ENCODE measurements around the gene ADAMTS20.

Gene ADAMTS20

DNA sequence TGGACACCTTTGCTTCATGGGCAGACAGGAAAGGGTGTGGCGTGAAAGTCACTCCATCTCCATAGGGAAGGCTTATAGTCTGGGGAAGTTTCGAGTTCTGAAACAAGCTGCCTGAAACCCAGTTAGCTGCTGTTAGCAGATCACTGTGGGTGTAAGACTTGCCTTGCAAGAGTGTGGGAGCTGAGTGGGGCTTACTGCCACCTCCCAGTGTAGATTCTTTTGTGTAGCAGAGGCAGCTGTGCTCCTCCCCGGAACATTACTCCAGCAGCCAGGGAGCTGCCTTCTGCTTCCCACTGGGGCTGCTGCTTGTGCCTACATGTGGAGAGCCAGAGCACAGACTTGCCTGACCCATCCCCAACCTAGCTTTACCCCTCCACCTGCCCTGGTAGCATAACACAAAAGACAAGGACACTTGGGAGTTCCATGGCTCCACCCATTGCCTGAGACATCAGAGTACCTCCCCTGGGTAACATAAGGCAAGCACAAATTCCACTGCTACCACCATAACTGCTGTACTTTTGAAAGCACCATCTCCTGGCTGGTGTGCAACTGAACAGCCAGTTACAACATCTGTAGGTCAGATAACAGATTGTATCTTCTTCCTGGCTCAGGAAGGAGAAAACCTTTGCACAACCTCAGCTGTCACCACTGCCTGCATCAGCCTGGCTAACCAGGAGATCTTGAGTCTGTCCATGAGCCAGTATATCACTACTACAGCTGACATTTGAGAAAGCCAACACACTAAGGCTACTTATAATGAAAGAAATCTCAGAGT, 69.5 kb downstream of the ADAMTS20 start:
- DNase-seq (ENCODE audit: low read depth), result no peak

DNA sequence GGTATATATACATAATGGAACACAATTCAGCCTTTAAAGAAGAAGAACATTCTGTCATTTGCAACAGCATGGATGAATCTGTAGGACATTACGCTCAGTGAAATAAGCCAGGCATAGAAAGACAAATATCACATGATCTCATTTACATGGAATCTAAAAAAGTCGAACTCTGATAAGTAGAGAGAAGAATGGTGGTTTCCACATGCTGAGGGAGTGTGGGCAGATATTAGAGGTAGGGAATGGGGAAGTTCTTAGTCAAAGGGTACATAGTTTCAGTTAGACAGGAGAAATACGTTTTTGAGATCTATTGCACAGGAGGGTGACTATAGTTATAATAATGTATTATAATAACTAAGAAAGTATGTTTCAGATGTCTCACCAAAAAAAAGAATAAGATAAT, 71.4 kb downstream of the ADAMTS20 start:
- DNase-seq (ENCODE audit: low read depth), result no peak

DNA sequence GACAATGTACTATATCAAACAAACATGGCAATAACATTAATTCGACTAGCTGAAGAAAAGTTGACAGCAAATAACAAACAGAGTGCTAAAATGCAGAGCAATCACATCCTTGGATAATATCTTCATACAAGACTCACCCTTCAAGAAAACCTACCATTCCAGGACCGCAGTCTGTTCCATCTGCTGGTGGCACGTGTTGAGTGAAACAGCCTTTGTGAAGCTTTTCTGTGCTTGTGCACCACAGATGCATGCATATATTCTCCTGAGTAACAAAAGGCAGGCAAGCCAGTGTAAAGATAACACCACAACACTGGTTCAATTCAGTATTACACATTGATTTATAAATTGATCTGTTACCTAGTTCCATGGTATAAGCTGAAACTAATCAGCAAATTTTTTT, 89.3 kb downstream of the ADAMTS20 start:
- DNase-seq (ENCODE audit: low read depth), result no peak

DNA sequence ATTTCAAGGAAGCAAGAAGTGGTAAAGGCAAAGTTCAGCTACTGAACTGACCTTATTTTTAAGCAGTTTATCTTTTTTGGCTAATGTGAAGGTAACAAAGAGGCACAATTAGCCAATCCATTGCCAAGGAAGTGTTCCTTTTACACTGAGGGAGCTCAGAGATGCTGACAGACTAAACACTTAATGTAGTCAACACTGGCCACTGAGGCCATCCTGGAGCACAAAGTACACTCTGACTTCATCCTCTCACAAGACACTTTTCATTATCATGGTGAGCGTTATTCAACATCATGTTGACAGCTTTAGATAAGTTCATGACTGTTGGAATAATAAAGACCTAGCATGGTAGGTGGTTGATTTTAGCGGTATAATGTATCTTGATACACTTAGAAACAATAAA, 89.9 kb downstream of the ADAMTS20 start:
- no peak for DNase-seq (ENCODE audit: low read depth)

DNA sequence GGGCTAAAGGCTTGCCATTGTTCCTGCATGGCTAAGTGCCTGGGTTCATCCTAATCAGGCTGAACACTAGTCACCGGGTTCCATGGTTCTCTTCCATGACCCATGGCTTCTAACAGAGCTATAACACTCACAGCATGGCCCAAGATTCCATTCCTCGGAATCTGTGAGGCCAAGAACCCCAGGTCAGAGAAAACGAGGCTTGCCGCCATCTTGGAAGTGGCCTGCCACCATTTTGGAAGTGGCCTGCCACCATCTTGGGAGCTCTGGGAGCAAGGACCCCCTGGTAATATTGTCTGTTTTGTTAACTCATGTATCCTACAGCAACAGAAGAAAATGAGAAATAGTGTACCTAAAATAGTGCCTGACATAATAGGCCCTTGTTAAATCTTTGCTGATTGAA, 92.7 kb downstream of the ADAMTS20 start:
- no peak for DNase-seq (ENCODE audit: low read depth)

DNA sequence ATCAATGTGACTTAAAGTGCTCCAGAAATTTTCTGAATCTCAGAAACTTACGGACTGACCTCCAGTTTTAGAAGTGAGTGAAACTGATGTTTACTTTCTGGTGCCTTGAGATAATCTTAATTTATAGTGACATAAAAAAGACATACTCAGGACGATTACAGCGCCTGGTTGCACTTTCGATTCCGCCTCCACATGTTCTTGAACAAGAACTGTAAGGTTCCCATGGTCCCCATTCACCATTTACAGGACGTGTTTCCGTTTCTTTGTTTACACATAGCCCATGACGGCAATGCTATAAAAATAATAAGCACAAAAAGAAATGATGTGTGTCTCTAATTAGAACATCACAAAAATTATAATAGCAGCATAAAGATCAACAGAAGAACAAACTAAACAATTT, 98.2 kb downstream of the ADAMTS20 start:
- DNase-seq (ENCODE audit: low read depth), result no peak

DNA sequence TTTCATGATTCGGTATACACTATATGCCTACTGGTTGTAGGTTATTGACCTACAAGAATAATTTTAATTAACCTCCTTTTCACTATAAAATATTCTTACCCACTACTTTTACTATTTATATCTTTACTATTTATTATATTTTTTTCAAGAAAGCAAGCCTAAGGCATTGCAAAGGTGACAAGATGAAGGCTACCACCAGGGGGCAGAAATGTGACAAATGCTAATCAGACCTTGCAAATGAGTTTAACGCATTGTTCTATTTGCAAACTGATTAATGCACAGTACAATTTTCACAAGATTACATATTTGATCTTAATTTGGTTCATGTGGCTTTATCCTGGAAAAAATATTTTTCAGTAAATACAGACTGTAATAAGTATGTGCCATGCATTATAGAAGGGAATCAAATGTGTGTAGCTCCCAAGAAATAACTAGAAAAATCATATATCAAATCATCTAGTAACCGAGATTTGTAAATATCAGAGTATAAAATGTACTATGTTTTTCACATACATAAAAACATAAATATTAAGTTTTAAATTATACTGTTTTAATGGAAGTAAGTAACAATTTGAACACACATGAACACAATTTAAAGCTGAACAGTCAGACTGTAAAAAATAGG, 107.0 kb downstream of the ADAMTS20 start:
- no peak for DNase-seq (ENCODE audit: low read depth)

DNA sequence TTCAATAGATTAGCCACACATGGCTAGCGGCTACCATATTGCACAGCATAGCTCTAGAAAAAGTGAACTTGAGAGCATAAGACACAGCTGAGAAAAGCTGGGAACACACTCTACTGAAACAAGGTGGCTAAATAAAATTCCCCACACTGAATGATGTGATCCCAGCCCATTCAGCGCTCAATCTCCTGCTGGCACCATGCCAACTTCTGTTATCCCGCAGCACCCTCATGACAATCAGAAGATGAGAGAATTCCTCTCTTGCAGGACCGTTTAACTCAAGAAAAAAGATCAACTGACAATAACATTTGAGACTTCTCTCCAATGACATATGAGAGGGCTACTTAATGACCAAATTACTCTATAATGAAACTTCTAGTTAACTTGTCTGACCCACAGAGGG, 115.4 kb downstream of the ADAMTS20 start:
- no peak for DNase-seq (ENCODE audit: low read depth)

DNA sequence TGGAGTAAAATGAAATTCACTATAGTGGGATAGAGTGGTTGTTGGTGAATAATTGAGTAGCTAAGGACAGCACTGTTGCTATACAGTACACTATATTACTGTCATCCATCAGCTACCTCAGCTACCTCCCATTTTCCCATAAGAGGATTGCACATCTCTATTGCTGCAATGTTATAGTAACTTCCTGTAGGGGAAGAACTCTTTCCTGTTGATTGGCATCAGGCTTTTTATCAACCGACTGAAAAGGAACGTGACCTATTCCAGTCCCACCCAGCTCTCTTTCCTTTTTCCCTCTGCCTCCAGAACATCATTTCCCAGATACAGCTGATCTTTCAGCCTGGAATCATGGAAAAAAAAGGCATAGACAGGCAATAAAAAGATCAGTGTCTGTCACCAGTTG, 117.4 kb downstream of the ADAMTS20 start:
- DNase-seq (ENCODE audit: low read depth), result no peak

DNA sequence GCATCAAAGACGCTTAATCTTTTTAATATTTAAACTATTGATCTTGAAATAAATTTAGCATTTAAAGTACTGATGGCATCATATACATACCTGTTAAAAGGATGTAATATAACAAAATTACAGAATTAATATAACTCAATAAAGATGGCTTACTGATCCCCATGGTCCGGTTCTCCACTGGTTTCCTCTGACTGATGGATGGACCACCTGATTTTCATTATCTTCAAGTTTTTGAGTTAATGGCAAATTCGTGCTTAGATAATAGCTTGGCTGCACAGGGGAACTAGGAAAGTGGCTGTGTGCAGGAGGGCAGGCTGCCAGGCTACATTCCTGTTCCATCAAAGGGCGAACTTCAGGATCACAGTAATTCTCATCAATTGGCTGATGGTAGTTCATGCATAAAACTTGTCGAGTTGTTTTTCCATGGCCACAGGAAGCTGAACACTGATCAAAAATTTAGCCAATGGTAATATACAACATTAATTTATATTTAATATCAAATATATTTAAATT, 123.9 kb downstream of the ADAMTS20 start:
- no peak for DNase-seq (ENCODE audit: low read depth)

DNA sequence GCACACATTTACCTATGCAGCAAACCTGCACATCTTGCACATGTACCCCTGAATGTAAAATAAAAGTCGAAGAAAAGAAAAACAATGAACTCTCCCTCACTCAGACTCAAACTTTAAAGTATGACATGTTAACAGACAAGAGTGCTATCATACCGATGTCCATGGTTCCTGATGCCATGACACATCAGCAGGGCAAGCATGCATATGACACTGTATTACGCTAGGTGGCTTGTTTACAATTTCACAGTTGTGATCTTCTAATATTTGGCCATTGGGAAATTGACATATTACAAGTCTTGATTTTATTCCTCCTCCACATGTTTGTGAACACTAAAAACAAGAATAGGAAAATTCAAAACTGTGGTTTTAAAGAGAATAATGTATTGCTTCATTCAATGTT, 126.6 kb downstream of the ADAMTS20 start:
- DNase-seq (ENCODE audit: low read depth), result no peak

DNA sequence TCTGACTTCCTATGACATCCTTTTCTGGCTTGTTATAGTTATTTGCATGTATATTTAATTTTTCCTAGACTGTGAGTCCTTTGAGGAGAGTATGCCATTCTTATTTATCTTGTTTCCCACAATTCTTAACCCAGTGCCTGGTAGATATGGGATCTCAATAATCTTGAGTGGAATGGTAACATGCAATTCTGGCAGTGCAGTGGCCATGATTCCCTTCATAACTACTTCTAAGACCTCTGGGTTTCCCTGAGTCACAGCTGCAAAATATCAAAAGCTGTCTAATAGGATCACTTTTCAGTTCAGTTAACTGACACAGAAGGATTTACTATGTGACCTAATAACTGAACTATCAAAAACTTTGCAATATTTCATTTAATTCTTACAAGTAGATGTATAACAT, 135.0 kb downstream of the ADAMTS20 start:
- DNase-seq (ENCODE audit: low read depth), result no peak

DNA sequence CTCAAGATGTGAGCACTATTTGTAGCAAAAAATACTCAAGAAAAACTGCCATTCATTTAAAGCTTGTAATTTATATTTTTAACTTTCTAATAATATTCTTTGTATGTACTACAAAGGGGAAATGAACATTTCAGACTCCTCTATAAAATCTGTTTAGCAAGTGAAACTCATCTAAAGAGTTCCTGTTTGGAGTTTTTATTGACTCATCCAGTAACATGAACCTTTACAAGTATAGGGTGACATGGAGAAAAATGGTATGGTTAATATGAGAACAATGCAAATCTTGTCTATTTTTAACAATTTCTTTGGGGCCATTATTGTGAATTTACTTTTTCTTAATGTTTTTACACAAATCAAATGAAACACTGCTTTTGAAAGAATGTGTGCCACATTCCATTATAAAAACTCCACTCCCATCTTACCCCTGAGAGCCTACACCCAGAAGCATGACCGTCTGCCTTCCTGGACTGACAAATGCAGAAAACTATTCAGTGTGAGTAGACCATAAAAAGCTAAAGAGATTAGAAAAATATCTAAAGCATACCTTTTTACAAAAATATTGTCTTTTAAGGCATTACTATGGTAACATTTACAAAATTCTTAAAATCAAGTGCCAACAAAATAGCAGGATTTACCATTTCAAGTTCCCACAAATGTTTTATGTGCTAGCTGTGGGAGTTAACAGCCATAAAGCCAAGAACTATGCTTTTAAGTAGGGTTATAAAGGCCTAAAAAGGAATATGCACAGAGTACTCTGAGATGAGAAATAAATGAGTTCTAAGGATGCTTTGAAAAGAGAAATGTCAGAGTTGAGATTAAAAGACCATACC, 144.0 kb downstream of the ADAMTS20 start:
- DNase-seq (ENCODE audit: low read depth), result no peak

DNA sequence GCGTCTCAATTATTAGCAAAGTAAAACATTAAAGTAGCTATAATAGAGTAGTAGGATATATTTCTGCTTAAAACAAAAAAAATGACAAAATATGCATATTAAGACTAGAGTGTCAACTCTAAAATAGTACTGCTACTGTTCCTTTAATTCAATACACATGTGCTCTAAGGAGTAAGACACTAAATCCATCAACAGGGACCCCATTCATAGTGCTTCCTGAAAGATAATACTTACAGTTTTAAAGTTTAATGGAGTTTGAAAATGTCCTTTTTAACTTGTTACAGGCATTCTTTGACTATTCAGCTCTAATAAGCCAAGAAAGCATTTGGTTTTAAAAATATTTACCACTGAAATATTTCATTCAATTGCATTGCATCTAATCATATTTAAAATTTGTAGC, 145.2 kb downstream of the ADAMTS20 start:
- DNase-seq (ENCODE audit: low read depth), result no peak

DNA sequence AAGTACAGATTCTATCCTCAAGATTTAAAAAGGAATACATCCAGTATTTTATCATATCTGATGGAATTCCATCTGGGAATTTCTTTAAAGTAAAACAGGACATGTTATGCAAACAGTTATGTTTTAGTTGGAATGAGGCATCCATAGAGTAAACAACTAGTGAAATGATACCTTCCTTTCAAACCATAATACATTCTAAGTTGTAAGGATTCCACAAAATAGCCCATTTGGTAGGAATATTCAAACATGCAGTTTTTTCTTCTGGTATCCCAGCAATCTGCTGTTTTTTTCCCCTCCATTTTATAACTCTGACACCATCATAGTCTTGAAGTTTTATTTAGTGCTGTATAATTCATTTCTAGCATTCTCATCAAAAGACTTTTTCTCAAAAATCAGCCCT, 149.6 kb downstream of the ADAMTS20 start:
- no peak for DNase-seq (ENCODE audit: low read depth)

DNA sequence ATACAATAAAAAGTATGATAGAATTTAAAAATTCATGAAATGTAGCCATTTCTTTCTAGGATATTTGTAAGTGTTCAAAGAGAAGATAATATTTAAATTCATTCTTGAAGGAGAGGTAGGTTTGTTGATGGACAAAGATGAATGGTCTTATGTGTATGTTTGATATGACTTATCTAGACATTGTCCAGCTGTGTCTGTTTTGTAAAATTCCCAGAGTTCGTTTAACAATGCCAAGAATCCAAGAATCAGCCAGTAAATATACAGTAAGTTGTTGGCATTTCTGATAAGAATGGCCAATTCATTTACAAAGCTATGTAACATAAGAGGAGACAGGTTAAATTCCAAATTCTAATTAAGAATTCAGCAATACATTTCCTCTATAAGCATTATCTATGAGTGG, 150.9 kb downstream of the ADAMTS20 start:
- no peak for DNase-seq (ENCODE audit: low read depth)

DNA sequence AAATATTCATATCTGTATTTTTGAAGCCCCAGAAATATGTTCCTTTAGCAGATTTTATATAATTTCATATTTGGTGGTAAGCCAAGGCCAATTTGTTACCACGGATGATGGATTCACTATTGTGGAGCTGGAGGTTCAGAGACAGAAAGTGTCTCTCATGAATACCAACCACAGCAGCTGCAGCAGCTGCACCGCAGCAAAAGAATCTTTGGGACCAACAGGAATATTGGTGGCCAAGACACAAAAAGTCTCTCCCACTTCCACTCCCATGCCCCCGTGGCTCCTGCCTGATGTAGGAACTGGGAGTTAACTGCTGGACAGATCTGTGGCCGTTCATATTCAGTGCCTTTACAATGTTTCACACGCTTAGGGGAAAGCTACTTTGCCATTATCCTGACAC, 155.3 kb downstream of the ADAMTS20 start:
- DNase-seq (ENCODE audit: low read depth), result no peak

DNA sequence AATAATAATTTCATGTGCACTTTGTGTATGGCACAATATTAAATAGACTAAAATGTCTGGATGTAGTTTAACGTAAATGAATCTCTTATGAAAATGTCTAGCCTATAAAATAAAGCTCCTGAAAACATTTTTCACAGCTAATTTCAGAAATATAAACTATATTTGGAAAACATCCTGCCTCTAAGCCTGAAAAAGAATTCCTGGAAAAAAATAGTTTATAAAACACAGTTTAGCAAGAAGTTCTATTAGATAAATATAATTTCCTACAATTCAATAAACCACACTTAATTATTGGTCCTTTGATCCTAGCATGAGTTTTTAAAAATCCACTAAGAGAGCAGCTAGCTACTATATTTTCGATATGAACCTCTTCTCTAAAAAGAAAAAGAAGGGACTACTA, 159.9 kb downstream of the ADAMTS20 start:
- DNase-seq (ENCODE audit: low read depth), result no peak

DNA sequence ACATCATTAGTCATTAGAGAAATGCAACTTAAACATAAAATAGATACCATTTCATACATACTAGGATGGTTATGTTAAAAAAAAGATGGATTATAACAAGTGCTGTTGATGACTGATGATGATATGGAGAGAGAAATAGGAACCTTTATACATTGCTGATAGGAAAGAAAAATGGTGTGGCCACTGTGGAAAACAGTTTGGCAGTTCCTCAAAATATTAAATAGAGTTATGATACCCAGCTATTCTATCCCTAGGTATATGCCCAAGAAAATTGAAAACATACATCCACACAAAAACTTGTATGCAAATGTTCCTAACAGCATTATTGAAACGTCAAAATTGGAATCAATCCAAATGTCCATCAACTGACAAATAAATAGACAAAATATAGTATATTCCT, 170.1 kb downstream of the ADAMTS20 start:
- no peak for DNase-seq (ENCODE audit: low read depth)

DNA sequence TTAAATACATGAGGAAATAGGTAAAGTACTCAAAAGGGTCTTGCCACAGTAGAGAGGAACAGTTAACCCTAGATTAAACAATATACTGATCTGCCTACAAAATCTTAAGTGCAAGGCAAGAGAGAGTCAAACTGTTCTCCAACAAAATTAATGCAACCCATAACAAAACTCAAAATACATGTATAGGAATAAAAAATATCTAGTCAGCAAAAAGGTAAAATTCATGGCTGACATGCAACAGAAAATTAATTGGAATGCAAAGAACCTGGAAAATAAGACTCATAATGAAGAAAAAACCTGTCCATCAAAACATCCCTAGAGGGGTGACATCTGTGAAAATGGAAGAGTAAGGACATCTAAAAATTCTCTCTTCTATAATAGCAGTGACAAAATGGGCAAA, 173.6 kb downstream of the ADAMTS20 start:
- DNase-seq (ENCODE audit: low read depth), result no peak

DNA sequence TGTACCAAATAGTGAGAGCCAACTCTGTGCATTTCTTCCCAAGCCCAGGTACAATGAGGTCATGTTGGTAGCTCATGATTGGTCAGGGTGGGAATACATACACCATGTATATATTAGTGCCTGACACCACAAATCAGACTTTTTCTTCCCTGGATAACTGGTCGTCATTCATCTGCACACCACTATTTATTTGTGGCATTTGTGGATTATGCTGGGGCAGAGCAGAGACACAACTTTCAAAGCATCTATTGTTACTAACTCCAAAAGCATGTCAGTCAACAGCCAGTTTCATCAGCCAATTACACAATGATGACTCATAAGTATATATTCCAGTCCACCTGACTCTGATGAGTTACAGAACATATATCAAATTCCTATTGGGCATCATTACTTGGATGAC, 181.7 kb downstream of the ADAMTS20 start:
- DNase-seq (ENCODE audit: low read depth), result no peak

DNA sequence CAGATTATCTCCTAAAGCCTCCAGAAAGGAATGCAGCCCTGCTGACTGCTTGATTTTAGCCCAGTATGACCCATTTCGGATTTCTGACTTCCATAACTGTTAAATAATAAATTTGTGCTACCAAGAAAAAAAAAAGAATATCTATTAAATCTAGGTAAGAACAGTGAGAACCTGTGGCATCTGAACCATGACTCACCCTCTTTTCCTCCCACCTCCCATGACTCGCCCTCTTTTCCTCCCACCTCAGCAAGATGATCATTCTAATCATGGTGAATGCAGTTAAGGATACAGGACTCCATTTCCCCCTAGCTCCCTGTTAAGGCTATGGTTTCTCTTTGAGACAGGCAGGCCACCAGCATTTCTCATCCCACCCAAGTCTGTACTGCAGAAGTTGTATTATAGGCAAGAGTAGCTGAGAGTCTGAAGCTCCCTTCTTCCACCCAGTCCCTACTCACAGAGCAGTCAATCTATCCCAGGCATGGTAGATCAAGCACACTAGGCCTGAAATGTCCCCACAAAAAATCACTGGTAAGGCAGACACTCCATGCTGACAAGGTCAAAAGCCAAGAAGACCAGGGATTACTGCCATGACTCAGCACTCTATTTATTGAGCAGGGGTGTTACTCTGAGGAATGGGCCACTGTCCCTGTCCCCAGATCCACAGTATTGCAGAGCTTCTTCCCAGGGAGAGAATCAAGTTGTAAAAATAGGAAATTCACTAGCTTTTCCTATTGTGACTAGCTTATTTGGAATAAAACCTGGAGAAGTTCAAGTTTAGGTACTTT, 188.9 kb downstream of the ADAMTS20 start:
- no peak for DNase-seq (ENCODE audit: low read depth)
